ENCODE results near the gene RAB32.
"Not testable (repeated sequence)": the region's sequence is repeated elsewhere in the genome, so short reads cannot be mapped to it uniquely, and the experiment has no call there.

Gene RAB32

GRCh38 chr6:146543211-146543939, at the start of gene RAB32:
Gene RAB32, plus strand, starts transcription at chr6:146543833. Its CDS starts 39 bp downstream, at chr6:146543872.
- in situ Hi-C loops (cut with HindIII; ENCODE audit: low sequenced_read_pairs), result no loop called here

- in situ Hi-C loops (cut with HindIII; ENCODE audit: low sequenced_read_pairs), result no loop called here
Observed at GRCh38 chr6:146498309-146498708, 45.3 kb upstream of the RAB32 start.

GRCh38 chr6:146503096-146503495, 40.5 kb upstream of the RAB32 start:
- in situ Hi-C loops (cut with HindIII; ENCODE audit: low sequenced_read_pairs), result no loop called here

- in situ Hi-C loops (cut with HindIII; ENCODE audit: low sequenced_read_pairs), result no loop called here
Observed at GRCh38 chr6:146515212-146515611, 28.4 kb upstream of the RAB32 start.

GRCh38 chr6:146526192-146526591, 17.4 kb upstream of the RAB32 start:
- in situ Hi-C loops (cut with HindIII; ENCODE audit: low sequenced_read_pairs), result no loop called here

GRCh38 chr6:146532702-146533101, 10.9 kb upstream of the RAB32 start:
- in situ Hi-C loops (cut with HindIII; ENCODE audit: low sequenced_read_pairs), result no loop called here

GRCh38 chr6:146542881-146543210, 787 bp upstream of the RAB32 start:
- in situ Hi-C loops (cut with HindIII; ENCODE audit: low sequenced_read_pairs), result no loop called here

GRCh38 chr6:146543940-146544615, 445 bp downstream of the RAB32 start:
- in situ Hi-C loops (cut with HindIII; ENCODE audit: low sequenced_read_pairs), result no loop called here

- in situ Hi-C loops (cut with HindIII; ENCODE audit: low sequenced_read_pairs), result no loop called here
Observed at GRCh38 chr6:146544616-146545182, 1.1 kb downstream of the RAB32 start.

GRCh38 chr6:146545581-146545980, 1.9 kb downstream of the RAB32 start:
- in situ Hi-C loops (cut with HindIII; ENCODE audit: low sequenced_read_pairs), result no loop called here

- in situ Hi-C loops (cut with HindIII; ENCODE audit: low sequenced_read_pairs), result no loop called here
Observed at GRCh38 chr6:146546443-146547043, 2.9 kb downstream of the RAB32 start.

- in situ Hi-C loops (cut with HindIII; ENCODE audit: low sequenced_read_pairs), result no loop called here
Observed at GRCh38 chr6:146547889-146548288, 4.3 kb downstream of the RAB32 start.

GRCh38 chr6:146548898-146549374, 5.3 kb downstream of the RAB32 start:
- in situ Hi-C loops (cut with HindIII; ENCODE audit: low sequenced_read_pairs), result no loop called here

GRCh38 chr6:146550911-146551310, 7.3 kb downstream of the RAB32 start:
- in situ Hi-C loops (cut with HindIII; ENCODE audit: low sequenced_read_pairs), result no loop called here

GRCh38 chr6:146551545-146551944, 7.9 kb downstream of the RAB32 start:
- in situ Hi-C loops (cut with HindIII; ENCODE audit: low sequenced_read_pairs), result no loop called here

- in situ Hi-C loops (cut with HindIII; ENCODE audit: low sequenced_read_pairs), result no loop called here
Observed at GRCh38 chr6:146553377-146554135, 9.9 kb downstream of the RAB32 start.

GRCh38 chr6:146560607-146561006, 17.0 kb downstream of the RAB32 start:
- in situ Hi-C loops (cut with HindIII; ENCODE audit: low sequenced_read_pairs), result no loop called here

GRCh38 chr6:146566661-146567060, 23.0 kb downstream of the RAB32 start:
- in situ Hi-C loops (cut with HindIII; ENCODE audit: low sequenced_read_pairs), result not testable (repeated sequence)

GRCh38 chr6:146568619-146569018, 25.0 kb downstream of the RAB32 start:
- in situ Hi-C loops (cut with HindIII; ENCODE audit: low sequenced_read_pairs), result not testable (repeated sequence)

GRCh38 chr6:146574211-146574610, 30.6 kb downstream of the RAB32 start:
- in situ Hi-C loops (cut with HindIII; ENCODE audit: low sequenced_read_pairs), result no loop called here

GRCh38 chr6:146578054-146578453, 34.4 kb downstream of the RAB32 start:
- in situ Hi-C loops (cut with HindIII; ENCODE audit: low sequenced_read_pairs), result no loop called here
